Neural progenitor cell (in vitro differentiated cells): ENCODE data around the gene SAPCD1. TPM values are rescaled to one million over a fixed set of nuclear protein-coding genes. Genes with fewer than 3 reads are reported as not detected.
A peak's percentile ranks its signal among the peaks of the same experiment; 100 is the strongest.

Experiments
- DNase-seq: peaks from one replicate; pipeline ENCODE4 v3.0.0-alpha.2; 2016; ENCODE audit warnings: low spot score
- H2AFZ ChIP-seq: fragments of 200-600 bp; sonication (generic); replicated peaks from 2 replicates; pipeline ENCODE4 v1.6.1; 2016; ENCODE audit warnings: antibody characterized with exemption
- H3F3A ChIP-seq: fragments of 200-600 bp; sonication (generic); 2 replicates; pipeline ENCODE4 v1.6.1; 2016; ENCODE audit warnings: antibody characterized with exemption, low read depth
- H3K27ac ChIP-seq: fragments of 200-600 bp; sonication (generic); 2 replicates; pipeline ENCODE4 v1.5.1; 2016; ENCODE audit warnings: mild to moderate bottlenecking
- H3K27me3 ChIP-seq: fragments of 200-600 bp; sonication (generic); 2 replicates; pipeline ENCODE4 v1.6.1; 2016; ENCODE audit warnings: mild to moderate bottlenecking, moderate library complexity
- H3K36me3 ChIP-seq: fragments of 200-600 bp; sonication (generic); 2 replicates; pipeline ENCODE4 v1.5.1; 2016
- H3K4me1 ChIP-seq: fragments of 200-600 bp; sonication (generic); 2 replicates; pipeline ENCODE4 v1.6.1; 2016; ENCODE audit warnings: mixed run types
- H3K4me2 ChIP-seq: fragments of 200-600 bp; sonication (generic); 2 replicates; pipeline ENCODE4 v1.6.1; 2016
- H3K4me3 ChIP-seq: fragments of 200-600 bp; sonication (generic); 2 replicates; pipeline ENCODE4 v1.5.1; 2016
- H3K79me2 ChIP-seq: fragments of 200-600 bp; sonication (generic); 2 replicates; pipeline ENCODE4 v1.6.1; 2016; ENCODE audit warnings: low read depth
- H3K9ac ChIP-seq: fragments of 200-600 bp; sonication (generic); 2 replicates; pipeline ENCODE4 v1.6.1; 2016
- H3K9me3 ChIP-seq: fragments of 200-600 bp; sonication (generic); 2 replicates; pipeline ENCODE4 v1.5.1; 2016; ENCODE audit warnings: low read depth
- H4K20me1 ChIP-seq: fragments of 200-600 bp; sonication (generic); 2 replicates; pipeline ENCODE4 v1.6.1; 2016; ENCODE audit warnings: low read depth
- H3K27ac Mint-ChIP-seq: 3 replicates; pipeline ENCODE4 v1.8.0; 2021; ENCODE audit warnings: mixed read lengths
- H3K27me3 Mint-ChIP-seq: 2 replicates; pipeline ENCODE4 v1.8.0; 2022; ENCODE audit warnings: low read depth, mild to moderate bottlenecking, inconsistent platforms, moderate library complexity, mixed read lengths; ENCODE audit not compliant: insufficient read depth
- H3K36me3 Mint-ChIP-seq: 3 replicates; pipeline ENCODE4 v1.8.0; 2021; ENCODE audit warnings: mixed read lengths
- H3K4me1 Mint-ChIP-seq: 3 replicates; pipeline ENCODE4 v1.8.0; 2021; ENCODE audit warnings: mixed read lengths
- H3K4me3 Mint-ChIP-seq: 3 replicates; pipeline ENCODE4 v1.8.0; 2021; ENCODE audit warnings: mild to moderate bottlenecking, moderate library complexity, mixed read lengths
- H3K9me3 Mint-ChIP-seq: 3 replicates; pipeline ENCODE4 v1.8.0; 2020; ENCODE audit warnings: mixed read lengths
- CTCF ChIP-seq: fragments of 200-600 bp; sonication (generic); IDR thresholded peaks from 2 replicates; pipeline ENCODE4 v1.5.1; 2017; ENCODE audit warnings: antibody characterized with exemption, mild to moderate bottlenecking
- EZH2 ChIP-seq: fragments of 200-600 bp; sonication (generic); IDR thresholded peaks from 2 replicates; pipeline ENCODE4 v1.6.1; 2017; ENCODE audit warnings: antibody characterized with exemption, mild to moderate bottlenecking, moderate library complexity
- EZH2phosphoT487 ChIP-seq: fragments of 200-600 bp; sonication (generic); IDR thresholded peaks from 2 replicates; pipeline ENCODE4 v1.6.1; 2017; ENCODE audit warnings: antibody characterized with exemption
- total RNA-seq: library from RNA; depleted of rRNA; stranded (reverse); fragments of >200 nt; gene quantifications from 2 replicates; pipeline ENCODE4 v1.2.3, GENCODE V29; 2015; ENCODE audit warnings: low replicate concordance

SAPCD1 gene
- total RNA-seq, 1 donor from 2014 or later = 11.9 TPM

GRCh38 chr6:31769684-31770371 lies 7.4 kb downstream of the SAPCD1 start:
- H3F3A ChIP-seq = no peaks in the 10 kb centered on the region
- H3K9ac ChIP-seq = no peak overlapping the region
- no peaks in the 10 kb centered on the region for H3K9me3 Mint-ChIP-seq
- no peaks in the 10 kb centered on the region for H3K9me3 ChIP-seq
- peaks cover 5% of the 10 kb centered on the region for H3K4me1 Mint-ChIP-seq
- H3K79me2 ChIP-seq = no peaks in the 10 kb centered on the region
- H3K4me2 ChIP-seq = no peak overlapping the region
- TF ChIP-seq EZH2 = no peak
- peak; percentile 64 for TF ChIP-seq CTCF
- H3K27ac Mint-ChIP-seq = peak overlapping the region; percentile 51
- peaks cover 6% of the 10 kb centered on the region for H3K4me1 ChIP-seq
- no peaks in the 10 kb centered on the region for H3K27me3 ChIP-seq
- H3K36me3 ChIP-seq = no peaks in the 10 kb centered on the region
- H3K4me3 ChIP-seq = no peak overlapping the region
- peak; percentile 55 for DNase-seq
- peak overlapping the region; percentile 3 for H3K4me3 Mint-ChIP-seq
- H2AFZ ChIP-seq = no peak overlapping the region
- H4K20me1 ChIP-seq = no peaks in the 10 kb centered on the region
- no peak overlapping the region for H3K27ac ChIP-seq
- H3K36me3 Mint-ChIP-seq = no peaks in the 10 kb centered on the region
- peaks cover 2% of the 10 kb centered on the region for H3K27me3 Mint-ChIP-seq

DNA sequence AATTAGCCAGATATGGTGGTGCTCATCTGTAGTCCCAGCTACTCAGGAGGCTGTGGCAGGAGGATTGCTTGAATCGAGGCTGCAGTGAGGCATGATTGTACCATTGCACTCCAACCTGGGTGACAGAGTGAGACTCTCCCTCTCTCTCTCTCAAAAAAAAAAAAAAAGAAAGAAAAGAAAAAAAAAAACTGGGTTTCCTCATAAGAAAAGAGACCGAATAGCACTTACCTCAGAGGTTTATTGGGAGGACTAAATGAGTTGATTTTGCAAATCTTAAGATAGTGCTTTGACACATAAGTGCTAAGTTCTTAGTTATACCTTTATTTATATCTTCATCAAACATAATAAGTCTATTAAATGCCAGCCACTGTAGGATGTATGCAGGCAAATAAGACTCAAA lies 8.4 kb downstream of the SAPCD1 start:
- Mint-ChIP-seq H3K27me3 (peaks cover 2% of the 10 kb centered on the region), H3K4me3 (no peak overlapping the region), H3K27ac (no peak overlapping the region), H3K9me3 (no peaks in the 10 kb centered on the region), H3K36me3 (no peaks in the 10 kb centered on the region), H3K4me1 (peaks cover 7% of the 10 kb centered on the region)
- Histone ChIP-seq H3K4me2 (no peak overlapping the region), H3K9me3 (no peaks in the 10 kb centered on the region), H3K4me1 (peaks cover 6% of the 10 kb centered on the region), H3K4me3 (no peak overlapping the region), H4K20me1 (no peaks in the 10 kb centered on the region), H3F3A (no peaks in the 10 kb centered on the region), H3K27ac (no peak overlapping the region), H3K79me2 (no peaks in the 10 kb centered on the region), H2AFZ (no peak overlapping the region), H3K36me3 (no peaks in the 10 kb centered on the region), H3K27me3 (no peaks in the 10 kb centered on the region), H3K9ac (no peak overlapping the region)
- DNase-seq = no peak
- TF ChIP-seq EZH2phosphoT487 (no peak), CTCF (no peak), EZH2 (no peak)

DNA sequence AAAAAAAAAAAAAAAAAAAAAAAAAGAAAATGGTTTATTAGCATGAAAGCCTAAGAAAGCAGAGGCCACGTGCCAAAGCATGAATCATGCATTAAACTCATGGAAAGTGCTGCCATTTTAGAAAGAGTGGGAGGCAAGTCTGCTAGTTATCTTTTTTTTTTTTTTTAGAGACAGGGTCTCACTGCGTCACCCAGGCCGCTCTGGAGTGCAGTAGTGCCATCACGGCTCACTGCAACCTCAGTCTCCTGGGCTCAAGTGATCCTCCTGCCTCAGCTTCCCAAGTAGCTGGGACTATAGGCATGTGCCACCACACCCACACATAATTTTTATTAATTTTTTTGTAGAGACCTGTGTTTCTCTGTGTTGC lies 9.5 kb downstream of the SAPCD1 start:
- no peak for DNase-seq
- Histone ChIP-seq H3K27ac (no peak overlapping the region), H3K79me2 (no peaks in the 10 kb centered on the region), H3K27me3 (no peaks in the 10 kb centered on the region), H3K4me1 (no peaks in the 10 kb centered on the region), H3K4me2 (no peak overlapping the region), H4K20me1 (no peaks in the 10 kb centered on the region), H3K4me3 (no peak overlapping the region), H3F3A (no peaks in the 10 kb centered on the region), H3K9ac (no peak overlapping the region), H3K36me3 (no peaks in the 10 kb centered on the region), H3K9me3 (no peaks in the 10 kb centered on the region), H2AFZ (no peak overlapping the region)
- H3K9me3 Mint-ChIP-seq = no peaks in the 10 kb centered on the region
- no peak overlapping the region for H3K27ac Mint-ChIP-seq
- H3K4me1 Mint-ChIP-seq = peaks cover 8% of the 10 kb centered on the region
- no peak overlapping the region for H3K4me3 Mint-ChIP-seq
- H3K36me3 Mint-ChIP-seq = no peaks in the 10 kb centered on the region
- H3K27me3 Mint-ChIP-seq = peaks cover 2% of the 10 kb centered on the region
- no peak for TF ChIP-seq EZH2
- TF ChIP-seq CTCF = no peak
- no peak for TF ChIP-seq EZH2phosphoT487
